Neuronal stem cell (in vitro differentiated cells): ENCODE results near the gene FRAT2.
"Not testable (repeated sequence)": the region's sequence is repeated elsewhere in the genome, so short reads cannot be mapped to it uniquely, and the experiment has no call there.

Experiments used
- DNase-seq: peaks from one replicate; pipeline ENCODE4 v3.0.0-alpha.2; 2013; ENCODE audit warnings: low spot score
- H2AFZ ChIP-seq: one replicate; pipeline ENCODE4 v1.6.1; 2013; ENCODE audit warnings: mild to moderate bottlenecking, low read length, inconsistent platforms
- H2AK5ac ChIP-seq: 2 replicates; pipeline ENCODE4 v1.6.1; 2013; ENCODE audit warnings: low read depth, mild to moderate bottlenecking, inconsistent platforms, low read length, moderate library complexity, mixed read lengths
- H2BK120ac ChIP-seq: 2 replicates; pipeline ENCODE4 v1.6.1; 2013; ENCODE audit warnings: low read depth, mild to moderate bottlenecking, inconsistent platforms, low read length, moderate library complexity, mixed read lengths
- H2BK12ac ChIP-seq: one replicate; pipeline ENCODE4 v1.6.1; 2013; ENCODE audit warnings: low read length, inconsistent platforms
- H2BK15ac ChIP-seq: 2 replicates; pipeline ENCODE4 v1.6.1; 2013; ENCODE audit warnings: mild to moderate bottlenecking, low read length, inconsistent platforms, mixed read lengths
- H2BK5ac ChIP-seq: one replicate; pipeline ENCODE4 v1.6.1; 2013; ENCODE audit warnings: inconsistent platforms, mild to moderate bottlenecking, low read length, moderate library complexity
- H3K14ac ChIP-seq: one replicate; pipeline ENCODE4 v1.6.1; 2013; ENCODE audit warnings: low read length, inconsistent platforms
- H3K18ac ChIP-seq: 2 replicates; pipeline ENCODE4 v1.6.1; 2013; ENCODE audit warnings: low read length, inconsistent platforms
- H3K23ac ChIP-seq: 2 replicates; pipeline ENCODE4 v1.6.1; 2013; ENCODE audit warnings: low read depth, mild to moderate bottlenecking, mixed read lengths, low read length, inconsistent platforms; ENCODE audit not compliant: poor library complexity
- H3K27ac ChIP-seq: replicated peaks from 3 replicates; pipeline ENCODE4 v1.5.1; 2013; ENCODE audit warnings: low read length, inconsistent platforms
- H3K27me3 ChIP-seq, 3 experiments: 2 replicates each; pipeline ENCODE4 v1.6.1; 2013; ENCODE audit warnings: low read length in 3 of 3, mild to moderate bottlenecking in 2 of 3, inconsistent platforms in 1 of 3, low read depth in 1 of 3, mixed read lengths in 1 of 3, moderate library complexity in 1 of 3; ENCODE audit not compliant: control insufficient read depth in 3 of 3, insufficient read depth in 3 of 3
- H3K36me3 ChIP-seq, 2 donors: replicated peaks in 1 of 2; 2 replicates each; pipeline ENCODE4 v1.6.1; 2013; ENCODE audit warnings: low read length in 2 of 2; ENCODE audit not compliant: control insufficient read depth in 2 of 2, insufficient read depth in 2 of 2
- H3K4ac ChIP-seq: 2 replicates; pipeline ENCODE4 v1.6.1; 2013; ENCODE audit warnings: inconsistent platforms, mild to moderate bottlenecking, low read length, moderate library complexity
- H3K4me1 ChIP-seq, 2 donors: 1 replicate in 1 of 2; 2 replicates in 1 of 2; pipeline ENCODE4 v1.6.1; 2013; ENCODE audit warnings: low read length in 2 of 2, low read depth in 1 of 2; ENCODE audit not compliant: control insufficient read depth in 2 of 2, insufficient read depth in 1 of 2
- H3K4me2 ChIP-seq: one replicate; pipeline ENCODE4 v1.6.1; 2013; ENCODE audit warnings: mild to moderate bottlenecking, low read length, inconsistent platforms; ENCODE audit not compliant: insufficient read depth, poor library complexity, severe bottlenecking
- H3K4me3 ChIP-seq, 2 donors: 2 replicates each; pipeline ENCODE4 v1.5.1; 2013; ENCODE audit warnings: low read length in 2 of 2, mild to moderate bottlenecking in 2 of 2, inconsistent platforms in 1 of 2, moderate library complexity in 1 of 2
- H3K79me1 ChIP-seq: one replicate; pipeline ENCODE4 v1.6.1; 2013; ENCODE audit warnings: low read depth, mild to moderate bottlenecking, inconsistent platforms, low read length, moderate library complexity
- H3K9ac ChIP-seq: one replicate; pipeline ENCODE4 v1.6.1; 2013; ENCODE audit warnings: mild to moderate bottlenecking, low read depth, low read length, inconsistent platforms; ENCODE audit not compliant: poor library complexity
- H3K9me3 ChIP-seq, 2 donors: replicated peaks in 1 of 2; 2 replicates each; pipeline versions ENCODE3 to v1.6.1; 2013; ENCODE audit warnings: low read length in 2 of 2, mild to moderate bottlenecking in 2 of 2, inconsistent platforms in 1 of 2, low read depth in 1 of 2, mixed read lengths in 1 of 2, moderate library complexity in 1 of 2; ENCODE audit not compliant: control insufficient read depth in 2 of 2, insufficient read depth in 1 of 2
- H4K8ac ChIP-seq: one replicate; pipeline ENCODE4 v1.6.1; 2013; ENCODE audit warnings: low read depth, mild to moderate bottlenecking, inconsistent platforms, low read length, moderate library complexity
- H4K91ac ChIP-seq: one replicate; pipeline ENCODE4 v1.6.1; 2013; ENCODE audit warnings: low read length, low read depth, mild to moderate bottlenecking, inconsistent platforms; ENCODE audit not compliant: poor library complexity
- WGBS, 2 donors: extraction: QIAGEN DNeasy Blood & Tissue Kit; methylation state at CpG; one replicate each; pipeline ENCODE4 v1.1.7; 2013; ENCODE audit warnings: missing lambda C conversion rate in 2 of 2, mixed read lengths in 1 of 2; ENCODE audit not compliant: insufficient read length in 2 of 2, insufficient replicate concordance in 1 of 2; ENCODE audit errors: extremely low coverage in 2 of 2; 5-methylcytosine and 5-hydroxymethylcytosine counted together

The FRAT2 gene

DNA sequence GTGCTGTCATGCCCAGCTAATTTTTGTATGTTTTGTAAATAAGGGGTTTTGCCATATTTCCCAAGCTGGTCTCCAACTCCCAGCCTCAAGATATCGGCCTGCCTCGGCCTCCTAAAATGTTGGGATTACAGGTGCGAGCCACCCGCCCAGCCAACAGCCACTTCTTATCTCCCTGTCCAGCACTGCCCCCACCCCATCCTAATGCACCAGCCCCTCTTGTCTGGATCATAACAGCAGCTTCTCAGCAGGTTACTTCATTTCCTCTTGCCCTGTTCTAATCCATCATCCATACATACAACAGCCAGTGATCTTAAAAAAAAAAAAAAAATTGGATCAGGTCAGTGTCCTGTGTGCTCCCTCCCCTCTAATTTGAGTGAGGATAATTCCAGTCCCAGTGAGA lies 12.8 kb upstream of the FRAT2 start:
- no peak overlapping the region for H3K18ac ChIP-seq
- H3K9me3 ChIP-seq, result no peaks in the 10 kb centered on the region
- H3K79me1 ChIP-seq, result no peaks in the 10 kb centered on the region
- H3K4me1 ChIP-seq, result no peaks in the 10 kb centered on the region
- no peak overlapping the region for H3K9ac ChIP-seq
- WGBS, 2 donors, result no CpG with 5 or more reads among the region's 4 CpGs
- H3K4me2 ChIP-seq, result no peak overlapping the region
- H3K23ac ChIP-seq, result no peak overlapping the region
- H3K27ac ChIP-seq, result no peak overlapping the region
- H4K91ac ChIP-seq, result no peak overlapping the region
- H3K4me3 ChIP-seq, result no peak overlapping the region
- no peaks in the 10 kb centered on the region for H3K27me3 ChIP-seq
- no peak overlapping the region for H3K4ac ChIP-seq
- H2BK15ac ChIP-seq, result no peak overlapping the region
- DNase-seq, result no peak
- H2BK5ac ChIP-seq, result no peak overlapping the region
- H2BK12ac ChIP-seq, result no peak overlapping the region
- no peak overlapping the region for H2AK5ac ChIP-seq
- H4K8ac ChIP-seq, result no peak overlapping the region
- no peak overlapping the region for H3K14ac ChIP-seq
- H2AFZ ChIP-seq, result no peak overlapping the region
- H2BK120ac ChIP-seq, result no peak overlapping the region
- H3K36me3 ChIP-seq, result peaks cover 0 to 4% of the 10 kb centered on the region in 2 donors

DNA sequence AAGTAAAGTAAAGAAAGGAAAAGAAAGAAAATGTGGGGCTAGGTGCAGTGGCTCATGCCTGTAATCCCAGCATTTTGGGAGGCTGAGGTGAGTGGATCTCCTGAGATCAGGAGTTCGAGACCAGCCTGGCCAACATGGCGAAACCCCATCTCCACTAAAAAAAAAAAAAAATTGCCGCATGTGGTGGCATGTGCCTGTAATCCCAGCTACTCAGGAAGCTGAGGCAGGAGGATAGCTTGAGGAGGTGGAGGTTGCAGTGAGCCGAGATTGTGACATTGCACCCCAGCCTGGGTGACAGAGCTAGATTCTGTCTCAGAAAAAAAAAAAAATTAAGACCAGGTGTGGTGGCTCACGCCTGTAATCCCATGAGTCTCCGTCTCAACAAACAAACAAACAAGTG lies 9.1 kb upstream of the FRAT2 start:
- DNase-seq, H3K4me3 ChIP-seq, H2BK15ac ChIP-seq, H3K23ac ChIP-seq, H3K14ac ChIP-seq, H3K18ac ChIP-seq, H4K91ac ChIP-seq, H3K27me3 ChIP-seq, H4K8ac ChIP-seq, H2AFZ ChIP-seq, H3K9ac ChIP-seq, H3K9me3 ChIP-seq, H2BK5ac ChIP-seq, H2BK120ac ChIP-seq, H3K27ac ChIP-seq, H3K4me2 ChIP-seq, H3K36me3 ChIP-seq, H2AK5ac ChIP-seq, H3K79me1 ChIP-seq, H3K4me1 ChIP-seq, H2BK12ac ChIP-seq, H3K4ac ChIP-seq: not testable (repeated sequence)
- no CpG with 5 or more reads among the region's 6 CpGs for WGBS, 2 donors

DNA sequence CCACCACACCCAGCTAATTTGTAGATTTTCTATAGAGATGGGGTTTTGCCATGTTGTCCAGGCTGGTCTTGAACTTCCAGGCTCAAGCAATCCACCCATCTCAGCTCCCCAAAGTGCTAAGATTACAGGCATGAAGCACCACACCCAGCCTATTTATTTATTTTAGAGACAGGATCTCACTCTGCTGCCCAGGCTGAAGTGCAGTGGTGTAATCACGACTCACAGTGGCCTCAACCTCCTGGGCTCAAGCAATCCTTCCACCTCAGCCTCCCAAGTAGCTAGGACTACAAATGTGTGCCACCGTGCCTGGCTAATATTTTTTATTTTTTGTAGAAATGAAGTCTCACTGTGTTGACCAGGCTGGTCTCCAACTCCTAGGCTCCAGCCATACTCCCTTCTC lies 6.9 kb upstream of the FRAT2 start:
- H3K27ac ChIP-seq, result no peak overlapping the region

DNA sequence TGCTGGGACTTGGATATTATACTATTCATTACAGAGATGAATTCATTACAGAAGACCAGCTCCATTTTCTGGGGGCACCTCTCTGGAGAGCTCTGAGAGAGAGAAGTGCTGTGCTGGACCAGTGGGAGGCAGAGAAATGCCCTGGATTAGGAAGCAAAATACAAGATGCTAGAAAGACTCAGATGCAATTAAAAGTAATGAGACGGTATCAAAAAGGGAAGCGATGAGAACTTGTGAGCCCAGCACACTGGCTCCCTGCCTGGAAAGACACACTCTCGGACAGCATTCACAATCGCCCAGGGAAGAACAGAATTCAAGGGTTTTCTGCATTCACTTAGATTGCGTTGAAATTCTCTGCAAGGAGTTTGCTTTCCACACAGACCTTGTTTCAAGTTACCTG lies 3.5 kb upstream of the FRAT2 start:
- no peak overlapping the region for H2AK5ac ChIP-seq
- no peak overlapping the region for H3K23ac ChIP-seq
- no peaks in the 10 kb centered on the region for H3K36me3 ChIP-seq
- no peak overlapping the region for H4K91ac ChIP-seq
- H4K8ac ChIP-seq, result no peak overlapping the region
- no peak overlapping the region for H2BK120ac ChIP-seq
- no peaks in the 10 kb centered on the region for H3K79me1 ChIP-seq
- H3K4me2 ChIP-seq, result no peak overlapping the region
- H3K18ac ChIP-seq, result no peak overlapping the region
- DNase-seq, result no peak
- no peak overlapping the region for H3K27ac ChIP-seq
- H3K4me1 ChIP-seq, result peaks cover 14 to 20% of the 10 kb centered on the region in 2 donors
- WGBS, 2 donors, result no CpG with 5 or more reads among the region's 5 CpGs
- no peak overlapping the region for H2BK5ac ChIP-seq
- H3K4ac ChIP-seq, result no peak overlapping the region
- H3K4me3 ChIP-seq, result no peak overlapping the region
- no peak overlapping the region for H3K9ac ChIP-seq
- no peaks in the 10 kb centered on the region for H3K9me3 ChIP-seq
- no peak overlapping the region for H3K14ac ChIP-seq
- no peak overlapping the region for H2BK15ac ChIP-seq
- H2BK12ac ChIP-seq, result no peak overlapping the region
- peak overlapping the region; percentile 45 for H2AFZ ChIP-seq
- peaks cover 0 to 18% (median 8%) of the 10 kb centered on the region in 3 experiments for H3K27me3 ChIP-seq

More for the DNA sequence above, 6.9 kb upstream of the FRAT2 start:
- Histone ChIP-seq H3K79me1 (no peaks in the 10 kb centered on the region), H3K9ac (no peak overlapping the region), H2AK5ac (no peak overlapping the region), H3K14ac (no peak overlapping the region), H2BK12ac (no peak overlapping the region), H3K36me3 (no peaks in the 10 kb centered on the region), H3K27me3 (peaks cover 0 to 5% (median under 1%) of the 10 kb centered on the region in 3 experiments), H3K18ac (no peak overlapping the region), H4K8ac (no peak overlapping the region), H2BK5ac (no peak overlapping the region), H3K4ac (no peak overlapping the region), H3K23ac (no peak overlapping the region), H2AFZ (no peak overlapping the region), H3K4me3 (no peak overlapping the region), H2BK120ac (no peak overlapping the region), H2BK15ac (no peak overlapping the region), H4K91ac (no peak overlapping the region), H3K9me3 (no peaks in the 10 kb centered on the region), H3K4me1 (peaks cover 9 to 16% of the 10 kb centered on the region in 2 donors), H3K4me2 (no peak overlapping the region)
- no CpG with 5 or more reads among the region's 2 CpGs for WGBS, 2 donors
- DNase-seq, result no peak
